Transverse colon (tissue), 4 donors: Measurements from ENCODE around the gene KRTAP13-3. TPM values are rescaled to one million over a fixed set of nuclear protein-coding genes. Genes with fewer than 3 reads are reported as not detected.

ENCODE experiments used
- DNase-seq: peaks from one replicate; pipeline ENCODE4 v3.0.0-alpha.2; 2019
- H3K27ac ChIP-seq, 4 donors: fragments of 200-600 bp; sonication (generic); 2 replicates each; pipeline ENCODE4 v1.5.1; 2016 to 2018; ENCODE audit warnings: inconsistent platforms in 4 of 4
- H3K27me3 ChIP-seq: fragments of 200-600 bp; sonication (generic); 2 replicates; pipeline ENCODE4 v1.5.1; 2017; ENCODE audit warnings: inconsistent platforms
- H3K36me3 ChIP-seq, 4 donors: fragments of 200-600 bp; sonication (generic); 2 replicates each; pipeline ENCODE4 v1.5.1; 2017 to 2019; ENCODE audit warnings: inconsistent platforms in 4 of 4
- H3K4me1 ChIP-seq, 4 donors: fragments of 200-600 bp; sonication (generic); 2 replicates each; pipeline ENCODE4 v1.5.1; 2017 to 2020; ENCODE audit warnings: inconsistent platforms in 4 of 4
- H3K4me3 ChIP-seq, 4 donors: fragments of 200-600 bp; sonication (generic); 1 replicate in 1 of 4; 2 replicates in 3 of 4; pipeline versions ENCODE4 v1.5.1 to v1.6.1; 2017 to 2019; ENCODE audit warnings: inconsistent platforms in 4 of 4
- H3K9me3 ChIP-seq, 2 donors: fragments of 200-600 bp; sonication (generic); 2 replicates each; pipeline ENCODE4 v1.5.1; 2017 to 2019; ENCODE audit warnings: inconsistent platforms in 2 of 2
- EP300 ChIP-seq: sonication (generic); formaldehyde crosslinking; IDR thresholded peaks from one replicate; pipeline ENCODE4 v1.6.1; 2017; ENCODE audit warnings: antibody characterized with exemption, low read depth
- POLR2A ChIP-seq: fragments of 450-650 bp; IDR thresholded peaks from one replicate; pipeline ENCODE4 v1.6.1; 2016; ENCODE audit warnings: antibody characterized with exemption, mild to moderate bottlenecking, moderate library complexity
- POLR2AphosphoS5 ChIP-seq, 3 donors: sonication (generic); formaldehyde crosslinking; IDR thresholded peaks; one replicate each; pipeline ENCODE4 v1.6.1; 2016; ENCODE audit warnings: antibody characterized with exemption in 3 of 3
- WGBS, 2 donors: methylation state at CpG; one replicate each; pipeline ENCODE4 v1.1.5; 2018; ENCODE audit warnings: low coverage in 1 of 2; 5-methylcytosine and 5-hydroxymethylcytosine counted together
- in situ Hi-C, 4 donors: fragments of 200-750 bp; cut with MboI; loops; one replicate each; pipeline versions ENCODE4 v1.15.0 to v1.15.1; 2017; ENCODE audit warnings: low sequenced_read_pairs in 3 of 4, low pct_ligation_motif_present in 1 of 4, low pct_unique_long_range_greater_than_20kb in 1 of 4
- intact Hi-C: fragments of 100-400 bp; cut with DNase I; formaldehyde crosslinking; loops from one replicate; pipeline ENCODE4 v1.15.1; 2023; ENCODE audit warnings: low total_unique reads
- total RNA-seq, 4 donors: library from RNA; depleted of rRNA; stranded (reverse); fragments of >200 nt; gene quantifications; one replicate each; pipeline ENCODE4 v1.1.0, GENCODE V29; 2016
- TF ChIP-seq, protein P1 (sequence below), 5 experiments: fragments of 200-600 bp in 3 of 5; fragments of 450-650 bp in 2 of 5; sonication (generic) in 3 of 5; IDR thresholded peaks; 1 replicate in 2 of 5; 2 replicates in 3 of 5; pipeline ENCODE4 v1.5.1; 2016 to 2017; ENCODE audit warnings: antibody characterized with exemption in 5 of 5, inconsistent platforms in 3 of 5, mild to moderate bottlenecking in 2 of 5, moderate library complexity in 1 of 5

KRTAP13-3 gene
- total RNA-seq, 4 donors from 2014 or later, result not detected

DNA sequence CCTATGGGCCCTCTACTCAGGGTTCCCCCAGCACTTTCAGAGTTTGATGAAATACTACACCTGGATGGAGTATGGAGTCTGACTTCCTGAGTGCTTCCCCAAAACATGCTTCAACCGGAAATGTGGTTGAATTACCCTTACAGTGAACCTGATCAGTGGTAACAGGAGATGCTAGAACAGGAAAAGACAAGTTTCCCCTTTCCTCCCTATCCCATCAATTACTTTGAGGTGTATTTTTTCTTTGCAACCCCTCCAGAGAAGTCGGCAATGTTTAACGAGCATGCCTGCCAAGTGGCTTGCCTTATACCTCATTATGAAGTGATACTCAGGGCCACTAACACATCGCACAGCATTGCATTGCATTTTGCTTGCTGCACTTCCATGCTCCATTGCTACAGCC, 21.3 kb upstream of the KRTAP13-3 start:
- no peak overlapping the region for H3K4me3 ChIP-seq
- no peak for TF ChIP-seq POLR2AphosphoS5 (IDR thresholded peaks at IDR 0.05)
- in situ Hi-C loops, result no loop called here
- no peak for DNase-seq
- H3K27ac ChIP-seq, result no peak overlapping the region
- H3K27me3 ChIP-seq, result no peaks in the 10 kb centered on the region
- WGBS, 2 donors, result 29 to 70% methylated on average over 4 of the region's 4 CpGs
- H3K36me3 ChIP-seq, result no peaks in the 10 kb centered on the region
- no peaks in the 10 kb centered on the region for H3K9me3 ChIP-seq
- intact Hi-C loops, result no loop called here
- no peaks in the 10 kb centered on the region for H3K4me1 ChIP-seq

DNA sequence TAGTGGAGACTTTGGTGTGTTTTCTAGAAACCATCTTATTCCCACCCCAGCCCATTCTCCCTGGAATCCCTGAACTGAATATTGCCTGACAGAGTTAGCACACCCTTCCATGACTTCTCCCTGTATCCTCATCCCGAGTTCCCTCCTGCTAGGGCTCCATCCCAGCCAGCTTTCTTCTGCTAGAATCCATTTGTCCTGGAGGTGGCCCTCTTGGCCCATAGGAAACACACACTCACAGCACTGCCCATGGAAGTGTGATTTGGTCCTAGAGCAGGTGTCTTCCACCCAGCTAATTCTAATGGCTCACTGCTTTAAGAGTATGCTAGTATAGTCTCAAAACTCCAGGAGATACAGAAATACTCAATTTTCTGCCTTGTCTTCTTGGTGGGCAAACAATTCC, 18.5 kb upstream of the KRTAP13-3 start:
- intact Hi-C loops, result no loop called here
- Histone ChIP-seq H3K9me3 (no peaks in the 10 kb centered on the region), H3K4me3 (no peak overlapping the region), H3K36me3 (no peaks in the 10 kb centered on the region), H3K27me3 (no peaks in the 10 kb centered on the region), H3K27ac (no peak overlapping the region), H3K4me1 (no peaks in the 10 kb centered on the region)
- DNase-seq, result no peak
- in situ Hi-C loops, result no loop called here
- WGBS, 2 donors, result 33 to 45% methylated on average over 1 of the region's 1 CpG
- TF ChIP-seq POLR2A (no peak), EP300 (no peak), POLR2AphosphoS5 (IDR thresholded peaks at IDR 0.05) (no peak)
- TF ChIP-seq, protein P1, sequence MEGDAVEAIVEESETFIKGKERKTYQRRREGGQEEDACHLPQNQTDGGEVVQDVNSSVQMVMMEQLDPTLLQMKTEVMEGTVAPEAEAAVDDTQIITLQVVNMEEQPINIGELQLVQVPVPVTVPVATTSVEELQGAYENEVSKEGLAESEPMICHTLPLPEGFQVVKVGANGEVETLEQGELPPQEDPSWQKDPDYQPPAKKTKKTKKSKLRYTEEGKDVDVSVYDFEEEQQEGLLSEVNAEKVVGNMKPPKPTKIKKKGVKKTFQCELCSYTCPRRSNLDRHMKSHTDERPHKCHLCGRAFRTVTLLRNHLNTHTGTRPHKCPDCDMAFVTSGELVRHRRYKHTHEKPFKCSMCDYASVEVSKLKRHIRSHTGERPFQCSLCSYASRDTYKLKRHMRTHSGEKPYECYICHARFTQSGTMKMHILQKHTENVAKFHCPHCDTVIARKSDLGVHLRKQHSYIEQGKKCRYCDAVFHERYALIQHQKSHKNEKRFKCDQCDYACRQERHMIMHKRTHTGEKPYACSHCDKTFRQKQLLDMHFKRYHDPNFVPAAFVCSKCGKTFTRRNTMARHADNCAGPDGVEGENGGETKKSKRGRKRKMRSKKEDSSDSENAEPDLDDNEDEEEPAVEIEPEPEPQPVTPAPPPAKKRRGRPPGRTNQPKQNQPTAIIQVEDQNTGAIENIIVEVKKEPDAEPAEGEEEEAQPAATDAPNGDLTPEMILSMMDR (IDR thresholded peaks at IDR 0.05), result no peak

DNA sequence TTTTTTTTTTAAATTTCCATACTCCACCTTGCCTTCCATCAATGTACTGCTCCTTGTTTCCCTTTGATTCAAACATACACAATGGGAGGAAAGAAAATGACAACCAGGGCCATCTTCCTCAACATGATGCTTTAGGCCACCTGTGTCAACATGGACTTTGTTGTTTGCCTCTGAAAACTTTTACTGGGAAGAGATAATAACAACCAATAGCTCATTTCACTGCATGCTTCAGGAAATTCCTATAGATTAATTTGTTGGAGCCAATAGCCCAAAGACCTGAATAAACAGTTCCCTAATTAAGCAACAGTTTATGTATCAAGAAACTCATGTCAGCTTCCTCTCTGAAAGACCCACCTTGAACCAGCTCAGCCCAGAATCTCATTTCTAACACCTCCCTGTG, 17.5 kb upstream of the KRTAP13-3 start:
- Histone ChIP-seq H3K27me3 (no peaks in the 10 kb centered on the region), H3K36me3 (no peaks in the 10 kb centered on the region), H3K4me3 (no peak overlapping the region), H3K27ac (no peak overlapping the region), H3K9me3 (no peaks in the 10 kb centered on the region), H3K4me1 (no peaks in the 10 kb centered on the region)
- TF ChIP-seq POLR2A (no peak), EP300 (no peak)
- TF ChIP-seq, protein P1 (IDR thresholded peaks at IDR 0.05), result no peak
- in situ Hi-C loops (no loop called here), intact Hi-C loops (no loop called here)
- DNase-seq, result no peak

DNA sequence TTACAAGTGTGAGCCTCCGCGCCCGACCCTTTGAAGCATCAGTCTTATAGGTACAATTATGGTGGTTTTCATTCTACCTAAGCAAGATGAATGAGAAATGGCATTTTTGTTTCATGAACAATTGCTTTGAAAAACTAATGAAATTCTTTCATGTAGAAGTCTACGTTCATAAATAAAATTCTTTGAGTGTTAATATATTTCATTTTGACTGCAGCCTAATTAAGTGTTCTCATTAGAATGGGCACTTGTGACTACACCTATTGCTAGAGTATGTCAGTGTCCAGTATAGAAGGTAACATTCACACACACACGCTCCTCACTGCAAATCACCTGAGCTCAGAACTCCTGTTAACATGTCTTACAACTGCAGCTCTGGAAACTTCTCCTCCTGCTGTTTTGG, 14.2 kb upstream of the KRTAP13-3 start, which contains the start of gene KRTAP15-1:
TSS of gene KRTAP15-1 (plus strand) at position 301 of the 400 bp plus-strand sequence. CDS start at position 354, 53 bp downstream.
- H3K27me3 ChIP-seq, result no peaks in the 10 kb centered on the region
- no peak within 1 kb of the TSS for H3K4me3 ChIP-seq
- no peak within 1 kb of the TSS for H3K27ac ChIP-seq
- intact Hi-C loops (no loop called here), in situ Hi-C loops (no loop called here)
- H3K9me3 ChIP-seq, result no peaks in the 10 kb centered on the region
- no peaks in the 10 kb centered on the region for H3K4me1 ChIP-seq
- TF ChIP-seq, protein P1 (IDR thresholded peaks at IDR 0.05), result no peak
- TF ChIP-seq POLR2AphosphoS5 (IDR thresholded peaks at IDR 0.05) (no peak), EP300 (no peak)
- DNase-seq, result no peak
- WGBS, 2 donors, result 87 to 98% methylated on average over 5 of the region's 5 CpGs
- H3K36me3 ChIP-seq, result no peaks in the 10 kb centered on the region

- intact Hi-C loops (no loop called here), in situ Hi-C loops (no loop called here)
- Histone ChIP-seq H3K27ac (no peak overlapping the region), H3K27me3 (no peaks in the 10 kb centered on the region), H3K4me3 (no peak overlapping the region), H3K36me3 (no peaks in the 10 kb centered on the region), H3K4me1 (no peaks in the 10 kb centered on the region), H3K9me3 (no peaks in the 10 kb centered on the region)
- 73 to 74% methylated on average over 3 of the region's 3 CpGs for WGBS, 2 donors
- TF ChIP-seq, protein P1 (IDR thresholded peaks at IDR 0.05), result no peak
- TF ChIP-seq POLR2AphosphoS5 (IDR thresholded peaks at IDR 0.05) (no peak), POLR2A (no peak), EP300 (no peak)
- no peak for DNase-seq
These were observed 11.4 kb upstream of the KRTAP13-3 start for GRCh38 chr21:30437010-30437565.
